SIG-M5 treated with dmso at 0.1 percent for 504 hours (cell line): ENCODE data around the gene SNRPA.

ENCODE experiments used
- DNase-seq: peaks from one replicate; lab custom pipeline; 2025; ENCODE audit not compliant: unreplicated experiment; lab: John Stamatoyannopoulos, UW

Gene SNRPA

GRCh38 chr19:40750874-40751537, at the start of gene SNRPA:
SNRPA (plus strand) TSS chr19:40751203; CDS start chr19:40751409, 206 bp downstream.
- DNase-seq, result peak; percentile 95

GRCh38 chr19:40701758-40702157, 49.2 kb upstream of the SNRPA start:
- no peak for DNase-seq

- DNase-seq, result peak; percentile 22
Measured at GRCh38 chr19:40702337-40703012, 48.5 kb upstream of the SNRPA start.

GRCh38 chr19:40703029-40703755, 47.8 kb upstream of the SNRPA start:
- no peak for DNase-seq

GRCh38 chr19:40704491-40705361, 46.3 kb upstream of the SNRPA start:
- DNase-seq, result no peak

GRCh38 chr19:40705362-40705651, 45.7 kb upstream of the SNRPA start:
- DNase-seq, result no peak

- no peak for DNase-seq
Measured at GRCh38 chr19:40705950-40706619, 44.9 kb upstream of the SNRPA start.

GRCh38 chr19:40707615-40708014, 43.4 kb upstream of the SNRPA start:
- no peak for DNase-seq

GRCh38 chr19:40709817-40710216, 41.2 kb upstream of the SNRPA start:
- no peak for DNase-seq

GRCh38 chr19:40713939-40714338, 37.1 kb upstream of the SNRPA start:
- DNase-seq, result no peak

- peak; percentile 89 for DNase-seq
Measured at GRCh38 chr19:40714441-40715299, 36.3 kb upstream of the SNRPA start.

- DNase-seq, result peak; percentile 57
Measured at GRCh38 chr19:40716031-40716481, 34.9 kb upstream of the SNRPA start.

GRCh38 chr19:40716482-40717324, 34.3 kb upstream of the SNRPA start, which contains the start of the genes COQ8B and ITPKC:
COQ8B (minus strand) TSS chr19:40716886; CDS start chr19:40714632, 2,254 bp downstream.
ITPKC (plus strand) TSS chr19:40717112; CDS start chr19:40717136, 24 bp downstream.
- DNase-seq, result peak; percentile 89

- no peak for DNase-seq
Measured at GRCh38 chr19:40717325-40717879, 33.6 kb upstream of the SNRPA start.

- DNase-seq, result no peak
Measured at GRCh38 chr19:40717880-40718773, 32.9 kb upstream of the SNRPA start.

GRCh38 chr19:40718774-40719391, 32.1 kb upstream of the SNRPA start:
- peak; percentile 38 for DNase-seq

- DNase-seq, result no peak
Measured at GRCh38 chr19:40719414-40719894, 31.5 kb upstream of the SNRPA start.
